T47D (cell line): ENCODE data around the gene CKMT2.
"Not testable (repeated sequence)": the region's sequence is repeated elsewhere in the genome, so short reads cannot be mapped to it uniquely, and the experiment has no call there.

Experiments
- DNase-seq, 2 experiments: peaks; one replicate each; pipeline versions ENCODE4 v3.0.0 to v3.0.0-alpha.2; 2011 to 2012; ENCODE audit warnings: low read depth in 1 of 2, low spot score in 1 of 2
- JUND ChIP-seq: IDR thresholded peaks from 2 replicates; pipeline ENCODE4 v1.6.1; 2012; ENCODE audit warnings: low read depth
- in situ Hi-C: cut with HindIII; loops from 2 replicates; pipeline ENCODE4 v1.10.0; 2016; ENCODE audit warnings: low sequenced_read_pairs, low pct_unique_long_range_greater_than_20kb

The CKMT2 gene

DNA sequence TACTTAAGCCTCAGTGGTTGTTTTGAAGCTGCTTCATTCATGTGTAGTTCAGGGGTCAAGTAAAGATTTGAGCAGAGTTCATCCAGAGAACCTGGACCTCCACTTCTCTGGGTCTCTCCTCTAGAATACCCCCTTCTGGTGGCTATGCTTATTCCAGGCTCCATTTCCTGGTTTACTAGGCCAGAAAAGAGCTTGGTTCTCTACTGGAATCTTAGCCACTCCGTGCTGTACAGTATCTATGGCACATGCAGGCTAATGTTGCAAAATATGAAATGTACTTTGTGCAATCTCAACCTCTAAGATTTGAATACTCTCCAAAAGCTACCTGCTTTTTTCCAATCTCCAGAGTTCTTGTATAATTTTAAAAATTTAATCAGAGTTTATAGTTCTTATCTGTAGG, 50.9 kb downstream of the CKMT2 start:
- DNase-seq, result no peak
- in situ Hi-C loops, result no loop called here
- no peak for TF ChIP-seq JUND

GRCh38 chr5:81286059-81286617, 53.0 kb downstream of the CKMT2 start:
- in situ Hi-C loops, result no loop called here
- no peak for DNase-seq
- no peak for TF ChIP-seq JUND

- in situ Hi-C loops, result no loop called here
- no peak for DNase-seq
- TF ChIP-seq JUND, result no peak
Measured at GRCh38 chr5:81288021-81288433, 54.9 kb downstream of the CKMT2 start.

- DNase-seq, result no peak
- in situ Hi-C loops, result no loop called here
- no peak for TF ChIP-seq JUND
Measured at GRCh38 chr5:81290146-81290545, 57.0 kb downstream of the CKMT2 start.

DNA sequence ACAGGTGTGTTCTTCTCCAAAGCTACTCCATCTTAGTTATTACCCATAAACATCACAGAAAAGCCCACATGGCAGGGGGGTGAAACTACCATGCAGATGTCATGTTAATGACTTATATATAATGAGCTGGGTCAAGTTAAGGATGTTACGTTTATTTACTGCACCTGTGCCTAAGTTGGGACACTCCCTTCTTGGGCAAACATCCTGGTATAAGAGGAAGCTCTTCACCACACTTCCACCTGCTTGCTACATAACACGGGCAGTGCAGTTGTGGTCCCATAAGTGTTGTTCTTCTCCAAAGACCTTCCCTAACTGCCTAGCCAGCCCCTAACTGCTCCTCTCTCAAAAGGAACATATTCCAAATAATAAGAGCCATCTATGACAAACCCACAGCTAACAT, 59.0 kb downstream of the CKMT2 start:
- no peak for DNase-seq
- in situ Hi-C loops, result no loop called here

DNA sequence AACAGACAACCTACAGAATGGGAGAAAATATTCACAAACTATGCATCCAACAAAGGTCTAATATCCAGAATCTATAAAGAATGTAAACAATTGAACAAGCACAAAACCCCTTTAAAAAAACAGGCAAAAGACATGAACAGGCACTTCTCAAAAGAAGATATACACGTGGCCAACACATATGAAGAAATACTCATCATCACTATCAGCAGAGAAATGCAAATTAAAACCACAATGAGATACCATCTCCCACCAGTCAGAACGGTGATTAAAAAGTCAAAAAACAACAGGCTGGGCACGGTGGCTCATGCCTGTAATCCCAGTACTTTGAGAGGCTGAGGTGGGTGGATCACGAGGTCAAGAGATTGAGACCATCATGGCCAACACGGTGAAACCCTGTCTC, 60.9 kb downstream of the CKMT2 start:
- in situ Hi-C loops, DNase-seq: not testable (repeated sequence)

More for the DNA sequence above, 59.0 kb downstream of the CKMT2 start:
- TF ChIP-seq JUND, result no peak

DNA sequence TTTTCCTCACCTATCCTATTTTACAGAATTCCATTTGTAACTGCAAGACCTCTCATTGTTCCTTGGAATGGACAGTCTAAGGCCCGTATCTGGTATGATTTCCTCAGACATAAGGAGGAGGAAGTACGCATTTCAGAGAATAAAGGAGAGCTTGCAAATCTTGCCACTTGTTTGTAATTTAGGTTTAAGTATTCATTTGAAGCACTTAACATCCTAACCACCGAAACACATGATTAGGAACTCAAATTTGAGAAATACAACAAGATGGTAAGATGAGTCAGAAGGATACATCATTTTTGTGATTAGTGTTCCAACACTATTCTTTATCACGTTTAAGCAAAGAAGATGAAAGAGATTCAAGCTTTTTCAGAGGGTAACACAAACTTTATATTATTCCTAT, 64.4 kb downstream of the CKMT2 start:
- in situ Hi-C loops, result no loop called here

GRCh38 chr5:81300921-81301270, 67.8 kb downstream of the CKMT2 start:
- no peak for TF ChIP-seq JUND
- DNase-seq, result no peak
- in situ Hi-C loops, result no loop called here

More for the DNA sequence above, 64.4 kb downstream of the CKMT2 start:
- TF ChIP-seq JUND, result no peak
- no peak for DNase-seq

- DNase-seq, result peak; percentile 61 to 96
- no peak for TF ChIP-seq JUND
- in situ Hi-C loops, result no loop called here
Measured at GRCh38 chr5:81301271-81302015, 68.3 kb downstream of the CKMT2 start, which contains the start of gene ZCCHC9. TSS of gene ZCCHC9 (plus strand) at chr5:81301587. CDS start at chr5:81304758, 3,171 bp downstream.

GRCh38 chr5:81302596-81302995, 69.5 kb downstream of the CKMT2 start:
- no peak for DNase-seq
- TF ChIP-seq JUND, result no peak

DNA sequence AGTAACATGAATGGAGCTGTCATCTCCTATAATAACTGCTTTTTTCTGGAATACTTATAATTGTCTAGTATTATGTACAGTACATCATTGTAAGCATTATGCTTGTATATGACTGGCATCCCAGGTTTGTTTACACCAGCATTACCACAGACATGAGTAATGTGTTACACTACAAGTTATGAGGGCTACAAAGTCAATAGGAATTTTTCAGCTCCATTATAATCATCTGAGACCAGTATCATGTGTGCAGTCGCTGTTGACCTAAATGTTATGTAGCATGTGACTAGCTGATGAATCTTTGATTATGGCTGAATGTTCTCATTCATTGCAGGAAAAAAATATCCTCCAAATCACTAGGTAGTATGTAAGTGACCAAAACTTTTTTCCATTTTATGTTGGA, 70.4 kb downstream of the CKMT2 start:
- DNase-seq, result no peak
- in situ Hi-C loops, result no loop called here
- no peak for TF ChIP-seq JUND

More at GRCh38 chr5:81302596-81302995, 69.5 kb downstream of the CKMT2 start:
- in situ Hi-C loops, result no loop called here

DNA sequence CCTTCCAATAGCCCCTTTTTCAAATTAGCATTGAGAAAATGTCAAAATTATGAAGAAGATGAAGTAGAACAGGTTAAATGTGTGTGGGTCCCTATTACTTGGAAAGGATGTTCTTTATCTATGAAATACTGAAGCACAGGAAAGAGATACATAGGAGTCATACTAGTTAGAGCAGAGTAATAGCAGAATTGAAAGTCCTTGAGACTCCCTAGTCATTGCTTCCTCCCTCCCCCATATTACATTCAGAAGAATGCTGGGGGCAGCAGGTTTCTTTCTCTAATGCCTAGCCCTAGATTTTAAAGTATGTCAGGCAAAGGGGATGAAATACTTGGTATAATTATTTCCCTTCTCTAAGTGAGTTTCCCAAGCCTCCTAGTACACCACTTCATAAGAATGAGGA, 72.7 kb downstream of the CKMT2 start:
- TF ChIP-seq JUND, result no peak
- no peak for DNase-seq
- in situ Hi-C loops, result no loop called here

- no peak for TF ChIP-seq JUND
- no peak for DNase-seq
- in situ Hi-C loops, result no loop called here
Measured at GRCh38 chr5:81308836-81309235, 75.7 kb downstream of the CKMT2 start.
